ENCODE measurements around the gene HEXIM1. TPM values are rescaled to one million over a fixed set of nuclear protein-coding genes. Genes with fewer than 3 reads are reported as not detected.

The HEXIM1 gene
- total RNA-seq, 1 experiment from 2014 or later, result 57.2 TPM

GRCh38 chr17:45114117-45114932 is 34.0 kb upstream of the HEXIM1 start:
- H3K4me3 Mint-ChIP-seq (ENCODE audit: low read depth, unreplicated experiment), result no peak overlapping the region
- H3K4me1 Mint-ChIP-seq (ENCODE audit: low read depth, unreplicated experiment), result no peaks in the 10 kb centered on the region
- no TSS peak for BruUV-seq (replicated peaks)
- no peak for DNase-seq
- CTCF ChIA-PET, result no interaction called here
- H3K27ac Mint-ChIP-seq (ENCODE audit: unreplicated experiment), result no peak overlapping the region
- H3K9me3 Mint-ChIP-seq (ENCODE audit: low read depth, unreplicated experiment), result no peaks in the 10 kb centered on the region
- TF ChIP-seq CTCF (IDR thresholded peaks at IDR 0.05; ENCODE audit: unreplicated experiment), result no peak
- H3K27me3 Mint-ChIP-seq (ENCODE audit: unreplicated experiment), result no peaks in the 10 kb centered on the region
- intact Hi-C loops (cut with micrococcal nuclease; ENCODE audit: unreplicated experiment), result no loop called here
- H3K36me3 Mint-ChIP-seq (ENCODE audit: insufficient read depth, unreplicated experiment), result peaks cover 45% of the 10 kb centered on the region

GRCh38 chr17:45115015-45115625 is 33.2 kb upstream of the HEXIM1 start:
- TF ChIP-seq CTCF (IDR thresholded peaks at IDR 0.05; ENCODE audit: unreplicated experiment), result no peak
- Mint-ChIP-seq H3K36me3 (ENCODE audit: insufficient read depth, unreplicated experiment) (peaks cover 37% of the 10 kb centered on the region), H3K4me1 (ENCODE audit: low read depth, unreplicated experiment) (no peaks in the 10 kb centered on the region), H3K27ac (ENCODE audit: unreplicated experiment) (no peak overlapping the region), H3K9me3 (ENCODE audit: low read depth, unreplicated experiment) (no peaks in the 10 kb centered on the region), H3K4me3 (ENCODE audit: low read depth, unreplicated experiment) (no peak overlapping the region), H3K27me3 (ENCODE audit: unreplicated experiment) (no peaks in the 10 kb centered on the region)
- CTCF ChIA-PET, result no interaction called here
- no peak for DNase-seq
- no TSS peak for BruUV-seq (replicated peaks)
- intact Hi-C loops (cut with micrococcal nuclease; ENCODE audit: unreplicated experiment), result no loop called here

GRCh38 chr17:45115871-45116270 is 32.4 kb upstream of the HEXIM1 start:
- no peaks in the 10 kb centered on the region for H3K27me3 Mint-ChIP-seq (ENCODE audit: unreplicated experiment)
- H3K36me3 Mint-ChIP-seq (ENCODE audit: insufficient read depth, unreplicated experiment), result peaks cover 31% of the 10 kb centered on the region
- no peak overlapping the region for H3K27ac Mint-ChIP-seq (ENCODE audit: unreplicated experiment)
- H3K9me3 Mint-ChIP-seq (ENCODE audit: low read depth, unreplicated experiment), result no peaks in the 10 kb centered on the region
- intact Hi-C loops (cut with micrococcal nuclease; ENCODE audit: unreplicated experiment), result no loop called here
- DNase-seq, result no peak
- no peak overlapping the region for H3K4me3 Mint-ChIP-seq (ENCODE audit: low read depth, unreplicated experiment)
- H3K4me1 Mint-ChIP-seq (ENCODE audit: low read depth, unreplicated experiment), result no peaks in the 10 kb centered on the region
- no TSS peak for BruUV-seq (replicated peaks)
- CTCF ChIA-PET, result interaction anchor here (0.6 to 1.2 kb wide), 2 partner anchors 15 to 19 kb away, joined by 3 to 6 read pairs; partner anchors contain the start of gene ACBD4
- no peak for TF ChIP-seq CTCF (IDR thresholded peaks at IDR 0.05; ENCODE audit: unreplicated experiment)

GRCh38 chr17:45116434-45117016 is 31.8 kb upstream of the HEXIM1 start:
- TF ChIP-seq CTCF (IDR thresholded peaks at IDR 0.05; ENCODE audit: unreplicated experiment), result no peak
- no peak overlapping the region for H3K27ac Mint-ChIP-seq (ENCODE audit: unreplicated experiment)
- no peaks in the 10 kb centered on the region for H3K9me3 Mint-ChIP-seq (ENCODE audit: low read depth, unreplicated experiment)
- DNase-seq, result no peak
- BruUV-seq (replicated peaks), result no TSS peak
- no peaks in the 10 kb centered on the region for H3K27me3 Mint-ChIP-seq (ENCODE audit: unreplicated experiment)
- intact Hi-C loops (cut with micrococcal nuclease; ENCODE audit: unreplicated experiment), result no loop called here
- peaks cover 31% of the 10 kb centered on the region for H3K36me3 Mint-ChIP-seq (ENCODE audit: insufficient read depth, unreplicated experiment)
- no peaks in the 10 kb centered on the region for H3K4me1 Mint-ChIP-seq (ENCODE audit: low read depth, unreplicated experiment)
- CTCF ChIA-PET, result interaction anchor here (0.6 to 1.2 kb wide), 2 partner anchors 16 to 19 kb away, joined by 3 to 6 read pairs; partner anchors contain the start of gene ACBD4
- no peak overlapping the region for H3K4me3 Mint-ChIP-seq (ENCODE audit: low read depth, unreplicated experiment)

All from Calu3 (cell line).